Activated T-helper 1 cell treated with anti-CD3 and anti-CD28 coated beads, Interleukin-12 subunit alpha, Interleukin-12 subunit beta, Interleukin-2, Interleukin-4 antibody, amounts not matched to agents 30 ng/mL and 10 ng/mL and 1 ng/mL, durations not matched to agents 14 hours and 24 hours and 36 hours (primary cell): ENCODE measurements around the gene SELENBP1. TPM values are rescaled to one million over a fixed set of nuclear protein-coding genes. Genes with fewer than 3 reads are reported as not detected.

ENCODE experiments used
- DNase-seq: peaks from one replicate; pipeline ENCODE4 v3.0.0; 2021; ENCODE audit warnings: low spot score
- H3K27ac Mint-ChIP-seq: one replicate; pipeline ENCODE4 v1.8.0; 2021; ENCODE audit warnings: mild to moderate bottlenecking, mixed read lengths
- H3K27me3 Mint-ChIP-seq: one replicate; pipeline ENCODE4 v1.8.0; 2022; ENCODE audit warnings: mild to moderate bottlenecking, moderate library complexity, mixed read lengths; ENCODE audit not compliant: insufficient read depth
- H3K36me3 Mint-ChIP-seq: one replicate; pipeline ENCODE4 v1.8.0; 2021; ENCODE audit warnings: low read depth, mixed read lengths
- H3K4me1 Mint-ChIP-seq: one replicate; pipeline ENCODE4 v1.8.0; 2021; ENCODE audit warnings: low read depth, mixed read lengths
- H3K4me3 Mint-ChIP-seq: one replicate; pipeline ENCODE4 v1.8.0; 2021; ENCODE audit warnings: mild to moderate bottlenecking, moderate library complexity, mixed read lengths
- H3K9me3 Mint-ChIP-seq: one replicate; pipeline ENCODE4 v1.8.0; 2021; ENCODE audit warnings: mixed read lengths
- intact Hi-C: fragments of 100-400 bp; cut with micrococcal nuclease; formaldehyde crosslinking; loops from one replicate; pipeline ENCODE4 v1.15.1; 2024
- total RNA-seq: library from RNA; stranded (reverse); gene quantifications from 2 replicates; pipeline ENCODE4 v1.2.3, GENCODE V29; 2022

The SELENBP1 gene
- total RNA-seq, 1 donor from 2014 or later, result not detected

GRCh38 chr1:151346769-151347522 is 25.6 kb downstream of the SELENBP1 start, which contains the start of gene RFX5:
RFX5 (minus strand) TSS chr1:151347252; CDS start chr1:151346320, 932 bp downstream.
- Mint-ChIP-seq H3K4me1 (peaks cover 45% of the 10 kb centered on the region), H3K27ac (peak within 1 kb of the TSS; percentile 99), H3K36me3 (peaks cover 30% of the 10 kb centered on the region), H3K4me3 (peak within 1 kb of the TSS; percentile 95), H3K27me3 (no peaks in the 10 kb centered on the region), H3K9me3 (peaks cover under 1% of the 10 kb centered on the region)
- DNase-seq, result peak; percentile 95
- intact Hi-C loops, result loop anchor here (1.0 to 5.0 kb wide), 9 partner anchors 20 to 490 kb away; partner anchors contain the start of genes C2CD4D, CDC42SE1, PI4KB and PIP5K1A

- H3K27ac Mint-ChIP-seq, result peak overlapping the region; percentile 99
- peak overlapping the region; percentile 95 for H3K4me3 Mint-ChIP-seq
- peaks cover 45% of the 10 kb centered on the region for H3K4me1 Mint-ChIP-seq
- no peaks in the 10 kb centered on the region for H3K27me3 Mint-ChIP-seq
- peak; percentile 4 for DNase-seq
- no peaks in the 10 kb centered on the region for H3K9me3 Mint-ChIP-seq
- intact Hi-C loops, result loop anchor here (5.0 kb wide), 3 partner anchors 196 to 491 kb away; partner anchors contain the start of genes C2CD4D, CDC42SE1 and TUFT1
- peaks cover 30% of the 10 kb centered on the region for H3K36me3 Mint-ChIP-seq
Observed at GRCh38 chr1:151346082-151346768, 26.3 kb downstream of the SELENBP1 start.

- Mint-ChIP-seq H3K4me1 (peaks cover 57% of the 10 kb centered on the region), H3K4me3 (no peak overlapping the region), H3K9me3 (no peaks in the 10 kb centered on the region), H3K27ac (peak overlapping the region; percentile 12), H3K36me3 (peaks cover 34% of the 10 kb centered on the region), H3K27me3 (no peaks in the 10 kb centered on the region)
- intact Hi-C loops, result no loop called here
- DNase-seq, result no peak
Observed at GRCh38 chr1:151344291-151344690, 28.2 kb downstream of the SELENBP1 start.

- no peak overlapping the region for H3K4me3 Mint-ChIP-seq
- intact Hi-C loops, result no loop called here
- H3K36me3 Mint-ChIP-seq, result peaks cover 34% of the 10 kb centered on the region
- peaks cover 57% of the 10 kb centered on the region for H3K4me1 Mint-ChIP-seq
- H3K9me3 Mint-ChIP-seq, result no peaks in the 10 kb centered on the region
- H3K27ac Mint-ChIP-seq, result peak overlapping the region; percentile 25
- DNase-seq, result no peak
- no peaks in the 10 kb centered on the region for H3K27me3 Mint-ChIP-seq
Observed at GRCh38 chr1:151343587-151343986, 28.9 kb downstream of the SELENBP1 start.

- intact Hi-C loops, result no loop called here
- Mint-ChIP-seq H3K27ac (no peak overlapping the region), H3K9me3 (no peaks in the 10 kb centered on the region)
Observed at GRCh38 chr1:151342569-151342968, 29.9 kb downstream of the SELENBP1 start.

GRCh38 chr1:151342021-151342420 is 30.5 kb downstream of the SELENBP1 start:
- Mint-ChIP-seq H3K4me1 (peaks cover 42% of the 10 kb centered on the region), H3K36me3 (peaks cover 34% of the 10 kb centered on the region), H3K9me3 (no peaks in the 10 kb centered on the region), H3K27me3 (no peaks in the 10 kb centered on the region), H3K4me3 (no peak overlapping the region), H3K27ac (peak overlapping the region; percentile 27)
- intact Hi-C loops, result no loop called here
- no peak for DNase-seq

More at GRCh38 chr1:151342569-151342968, 29.9 kb downstream of the SELENBP1 start:
- no peak for DNase-seq
- no peak overlapping the region for H3K4me3 Mint-ChIP-seq
- H3K27me3 Mint-ChIP-seq, result no peaks in the 10 kb centered on the region
- H3K36me3 Mint-ChIP-seq, result peaks cover 34% of the 10 kb centered on the region
- peaks cover 48% of the 10 kb centered on the region for H3K4me1 Mint-ChIP-seq

- peaks cover 33% of the 10 kb centered on the region for H3K4me1 Mint-ChIP-seq
Observed at GRCh38 chr1:151340870-151341754, 31.4 kb downstream of the SELENBP1 start.

GRCh38 chr1:151336556-151336955 is 35.9 kb downstream of the SELENBP1 start:
- Mint-ChIP-seq H3K27ac (no peak overlapping the region), H3K9me3 (no peaks in the 10 kb centered on the region), H3K4me3 (no peak overlapping the region), H3K36me3 (peaks cover 4% of the 10 kb centered on the region), H3K4me1 (peaks cover 12% of the 10 kb centered on the region), H3K27me3 (no peaks in the 10 kb centered on the region)
- DNase-seq, result no peak
- intact Hi-C loops, result no loop called here

More at GRCh38 chr1:151340870-151341754, 31.4 kb downstream of the SELENBP1 start:
- Mint-ChIP-seq H3K4me3 (no peak overlapping the region), H3K36me3 (peaks cover 28% of the 10 kb centered on the region), H3K27me3 (no peaks in the 10 kb centered on the region), H3K27ac (peak overlapping the region; percentile 46), H3K9me3 (no peaks in the 10 kb centered on the region)
- peak; percentile 37 for DNase-seq
- intact Hi-C loops, result loop anchor here (1.0 to 2.0 kb wide), 6 partner anchors 14 to 145 kb away; partner anchors contain the start of genes PI4KB and PSMD4

- H3K36me3 Mint-ChIP-seq, result peaks cover 1% of the 10 kb centered on the region
- no peaks in the 10 kb centered on the region for H3K27me3 Mint-ChIP-seq
- no peak overlapping the region for H3K27ac Mint-ChIP-seq
- H3K4me1 Mint-ChIP-seq, result peaks cover 2% of the 10 kb centered on the region
- no peak for DNase-seq
- H3K9me3 Mint-ChIP-seq, result no peaks in the 10 kb centered on the region
- no peak overlapping the region for H3K4me3 Mint-ChIP-seq
- intact Hi-C loops, result no loop called here
Observed at GRCh38 chr1:151334822-151335221, 37.7 kb downstream of the SELENBP1 start.

- intact Hi-C loops, result loop anchor here (1.0 to 5.0 kb wide), 12 partner anchors 13 to 495 kb away; partner anchors contain the start of genes CDC42SE1, GABPB2, PIP5K1A and PSMB4
- Mint-ChIP-seq H3K27me3 (peaks cover 1% of the 10 kb centered on the region), H3K9me3 (no peaks in the 10 kb centered on the region), H3K27ac (peak overlapping the region; percentile 90), H3K36me3 (peaks cover 13% of the 10 kb centered on the region), H3K4me3 (peak overlapping the region; percentile 91), H3K4me1 (peaks cover 34% of the 10 kb centered on the region)
- DNase-seq, result no peak
Observed at GRCh38 chr1:151327903-151328674, 44.4 kb downstream of the SELENBP1 start.

GRCh38 chr1:151327223-151327902 is 45.1 kb downstream of the SELENBP1 start, which contains the start of gene PI4KB:
PI4KB (minus strand) TSS chr1:151327416; CDS start chr1:151316481, 10,935 bp downstream.
- Mint-ChIP-seq H3K27me3 (peaks cover 1% of the 10 kb centered on the region), H3K36me3 (peaks cover 17% of the 10 kb centered on the region), H3K27ac (peak within 1 kb of the TSS; percentile 90), H3K4me3 (peak within 1 kb of the TSS; percentile 91), H3K4me1 (peaks cover 40% of the 10 kb centered on the region), H3K9me3 (no peaks in the 10 kb centered on the region)
- intact Hi-C loops, result loop anchor here (1.0 to 5.0 kb wide), 12 partner anchors 14 to 495 kb away; partner anchors contain the start of genes CDC42SE1, GABPB2, PIP5K1A and PSMB4
- peak; percentile 86 for DNase-seq
